ENCODE data around the gene TERB2. TPM values are rescaled to one million over a fixed set of nuclear protein-coding genes. Genes with fewer than 3 reads are reported as not detected.
"Not testable (repeated sequence)": the region's sequence is repeated elsewhere in the genome, so short reads cannot be mapped to it uniquely, and the experiment has no call there.

The TERB2 gene
- polyA plus RNA-seq, 1 donor (not counting 4 experiments of a cell fraction or from before 2014, with no cell fraction given), result not detected

- H3K79me2 ChIP-seq (ENCODE audit: control insufficient read depth, insufficient read depth, low read length), result no peaks in the 10 kb centered on the region
- TF ChIP-seq CTCF (optimal IDR thresholded peaks at IDR 0.05 in 1 of 3, IDR thresholded peaks at IDR 0.05 in 1 of 3, conservative IDR thresholded peaks at IDR 0.05 in 1 of 3; ENCODE audit: extremely low read depth in 1 of 3, insufficient read depth in 2 of 3, low read length in 3 of 3) (no peak), EZH2 (IDR thresholded peaks at IDR 0.05; ENCODE audit: low read length) (no peak)
- no peaks in the 10 kb centered on the region for H3K27me3 ChIP-seq (ENCODE audit: control insufficient read depth, extremely low read depth, insufficient read depth, low read length)
- no peak for DNase-seq (ENCODE audit: low read depth, low spot score)
- no peaks in the 10 kb centered on the region for H3K36me3 ChIP-seq (ENCODE audit: control insufficient read depth in 2 of 2, extremely low read depth in 1 of 2, insufficient read depth in 2 of 2, low read length in 2 of 2)
- H3K9me1 ChIP-seq (ENCODE audit: control insufficient read depth, extremely low read depth, insufficient read depth, low read length), result no peaks in the 10 kb centered on the region
- no peak overlapping the region for H3K9ac ChIP-seq (ENCODE audit: control insufficient read depth, extremely low read depth, insufficient read depth, low read length)
- dilution Hi-C loops (cut with MboI; ENCODE audit: extremely low pct_ligation_motif_present, low sequenced_read_pairs), result loop anchor here (25.0 kb wide), 1 partner anchor 106 kb away; no protein-coding TSS in a partner anchor
- no peak for FAIRE-seq
- H3K4me2 ChIP-seq (ENCODE audit: control insufficient read depth, extremely low read depth, insufficient read depth, low read depth, low read length), result no peak overlapping the region
- no peaks in the 10 kb centered on the region for H3K4me1 ChIP-seq (ENCODE audit: control insufficient read depth, extremely low read depth, insufficient read depth, low read length)
- H2AFZ ChIP-seq (ENCODE audit: control insufficient read depth, low read length), result no peak overlapping the region
- H3K9me3 ChIP-seq (ENCODE audit: control insufficient read depth, low read depth, low read length), result no peaks in the 10 kb centered on the region
- no peak overlapping the region for H3K4me3 ChIP-seq (ENCODE audit: control insufficient read depth in 2 of 3, extremely low read depth in 1 of 3, insufficient read depth in 2 of 3, low read depth in 1 of 3, low read length in 3 of 3)
- H4K20me1 ChIP-seq (ENCODE audit: control insufficient read depth, extremely low read depth, insufficient read depth, low read length), result no peaks in the 10 kb centered on the region
- no peak overlapping the region for H3K27ac ChIP-seq (ENCODE audit: control insufficient read depth, insufficient read depth, low read length)
These were observed 12.0 kb downstream of the TERB2 start for GRCh38 chr15:44968475-44968874.

GRCh38 chr15:44971036-44971435, 14.5 kb downstream of the TERB2 start:
- no peaks in the 10 kb centered on the region for H3K79me2 ChIP-seq (ENCODE audit: control insufficient read depth, insufficient read depth, low read length)

GRCh38 chr15:44976183-44976582, 19.7 kb downstream of the TERB2 start:
- H3K27ac ChIP-seq (ENCODE audit: control insufficient read depth, insufficient read depth, low read length); H3K9ac ChIP-seq (ENCODE audit: control insufficient read depth, extremely low read depth, insufficient read depth, low read length); H3K36me3 ChIP-seq (ENCODE audit: control insufficient read depth in 2 of 2, extremely low read depth in 1 of 2, insufficient read depth in 2 of 2, low read length in 2 of 2); H2AFZ ChIP-seq (ENCODE audit: control insufficient read depth, low read length); H3K4me3 ChIP-seq (ENCODE audit: control insufficient read depth in 2 of 3, extremely low read depth in 1 of 3, insufficient read depth in 2 of 3, low read depth in 1 of 3, low read length in 3 of 3); H4K20me1 ChIP-seq (ENCODE audit: control insufficient read depth, extremely low read depth, insufficient read depth, low read length); H3K9me1 ChIP-seq (ENCODE audit: control insufficient read depth, extremely low read depth, insufficient read depth, low read length); H3K79me2 ChIP-seq (ENCODE audit: control insufficient read depth, insufficient read depth, low read length); H3K9me3 ChIP-seq (ENCODE audit: control insufficient read depth, low read depth, low read length); H3K4me2 ChIP-seq (ENCODE audit: control insufficient read depth, extremely low read depth, insufficient read depth, low read depth, low read length); H3K27me3 ChIP-seq (ENCODE audit: control insufficient read depth, extremely low read depth, insufficient read depth, low read length); DNase-seq (ENCODE audit: low read depth, low spot score); FAIRE-seq; H3K4me1 ChIP-seq (ENCODE audit: control insufficient read depth, extremely low read depth, insufficient read depth, low read length); dilution Hi-C loops (cut with MboI; ENCODE audit: extremely low pct_ligation_motif_present, low sequenced_read_pairs): not testable (repeated sequence)

More at GRCh38 chr15:44971036-44971435, 14.5 kb downstream of the TERB2 start:
- Histone ChIP-seq H3K9me1 (ENCODE audit: control insufficient read depth, extremely low read depth, insufficient read depth, low read length) (no peaks in the 10 kb centered on the region), H4K20me1 (ENCODE audit: control insufficient read depth, extremely low read depth, insufficient read depth, low read length) (no peaks in the 10 kb centered on the region), H2AFZ (ENCODE audit: control insufficient read depth, low read length) (no peak overlapping the region), H3K27me3 (ENCODE audit: control insufficient read depth, extremely low read depth, insufficient read depth, low read length) (no peaks in the 10 kb centered on the region), H3K9me3 (ENCODE audit: control insufficient read depth, low read depth, low read length) (no peaks in the 10 kb centered on the region), H3K36me3 (ENCODE audit: control insufficient read depth in 2 of 2, extremely low read depth in 1 of 2, insufficient read depth in 2 of 2, low read length in 2 of 2) (no peaks in the 10 kb centered on the region), H3K4me2 (ENCODE audit: control insufficient read depth, extremely low read depth, insufficient read depth, low read depth, low read length) (no peak overlapping the region), H3K9ac (ENCODE audit: control insufficient read depth, extremely low read depth, insufficient read depth, low read length) (no peak overlapping the region), H3K4me1 (ENCODE audit: control insufficient read depth, extremely low read depth, insufficient read depth, low read length) (no peaks in the 10 kb centered on the region), H3K27ac (ENCODE audit: control insufficient read depth, insufficient read depth, low read length) (no peak overlapping the region), H3K4me3 (ENCODE audit: control insufficient read depth in 2 of 3, extremely low read depth in 1 of 3, insufficient read depth in 2 of 3, low read depth in 1 of 3, low read length in 3 of 3) (no peak overlapping the region)
- no peak for DNase-seq (ENCODE audit: low read depth, low spot score)
- dilution Hi-C loops (cut with MboI; ENCODE audit: extremely low pct_ligation_motif_present, low sequenced_read_pairs), result loop anchor here (25.0 kb wide), 1 partner anchor 109 kb away; no protein-coding TSS in a partner anchor
- TF ChIP-seq CTCF (optimal IDR thresholded peaks at IDR 0.05 in 1 of 3, IDR thresholded peaks at IDR 0.05 in 1 of 3, conservative IDR thresholded peaks at IDR 0.05 in 1 of 3; ENCODE audit: extremely low read depth in 1 of 3, insufficient read depth in 2 of 3, low read length in 3 of 3) (no peak), EZH2 (IDR thresholded peaks at IDR 0.05; ENCODE audit: low read length) (no peak)
- no peak for FAIRE-seq

- dilution Hi-C loops (cut with MboI; ENCODE audit: extremely low pct_ligation_motif_present, low sequenced_read_pairs); DNase-seq (ENCODE audit: low read depth, low spot score); FAIRE-seq: not testable (repeated sequence)
These were observed 21.3 kb downstream of the TERB2 start for GRCh38 chr15:44977781-44978180.

More at GRCh38 chr15:44977781-44978180, 21.3 kb downstream of the TERB2 start:
- H3K4me2 ChIP-seq (ENCODE audit: control insufficient read depth, extremely low read depth, insufficient read depth, low read depth, low read length); H3K9ac ChIP-seq (ENCODE audit: control insufficient read depth, extremely low read depth, insufficient read depth, low read length); H3K9me1 ChIP-seq (ENCODE audit: control insufficient read depth, extremely low read depth, insufficient read depth, low read length); H3K36me3 ChIP-seq (ENCODE audit: control insufficient read depth in 2 of 2, extremely low read depth in 1 of 2, insufficient read depth in 2 of 2, low read length in 2 of 2); H4K20me1 ChIP-seq (ENCODE audit: control insufficient read depth, extremely low read depth, insufficient read depth, low read length); H3K4me3 ChIP-seq (ENCODE audit: control insufficient read depth in 2 of 3, extremely low read depth in 1 of 3, insufficient read depth in 2 of 3, low read depth in 1 of 3, low read length in 3 of 3); H3K27me3 ChIP-seq (ENCODE audit: control insufficient read depth, extremely low read depth, insufficient read depth, low read length); H3K27ac ChIP-seq (ENCODE audit: control insufficient read depth, insufficient read depth, low read length); H3K4me1 ChIP-seq (ENCODE audit: control insufficient read depth, extremely low read depth, insufficient read depth, low read length); H2AFZ ChIP-seq (ENCODE audit: control insufficient read depth, low read length); H3K9me3 ChIP-seq (ENCODE audit: control insufficient read depth, low read depth, low read length); H3K79me2 ChIP-seq (ENCODE audit: control insufficient read depth, insufficient read depth, low read length): not testable (repeated sequence)
